Prostate gland (tissue), 2 donors: ENCODE results near the gene SMIM29. TPM values are rescaled to one million over a fixed set of nuclear protein-coding genes. Genes with fewer than 3 reads are reported as not detected.

ENCODE experiments used
- DNase-seq: peaks from one replicate; pipeline ENCODE4 v3.0.0-alpha.2; 2019; ENCODE audit warnings: low spot score
- H3K27ac ChIP-seq, 2 donors: fragments of 200-600 bp; sonication (generic); 2 replicates each; pipeline ENCODE4 v1.5.1; 2017 to 2019
- H3K27me3 ChIP-seq: fragments of 200-600 bp; sonication (generic); replicated peaks from 2 replicates; pipeline ENCODE4 v1.5.1; 2019; ENCODE audit not compliant: insufficient read depth
- H3K36me3 ChIP-seq, 2 donors: fragments of 200-600 bp; sonication (generic); 1 replicate in 1 of 2; 2 replicates in 1 of 2; pipeline versions ENCODE4 v1.5.1 to v1.8.1; 2017 to 2019
- H3K4me1 ChIP-seq: fragments of 200-600 bp; sonication (generic); replicated peaks from 2 replicates; pipeline ENCODE4 v1.5.1; 2019
- H3K4me3 ChIP-seq, 2 donors: fragments of 200-600 bp; sonication (generic); 2 replicates each; pipeline ENCODE4 v1.5.1; 2017 to 2019
- H3K9me3 ChIP-seq: fragments of 200-600 bp; sonication (generic); 2 replicates; pipeline ENCODE4 v1.5.1; 2017
- CTCF ChIP-seq, 4 experiments: fragments of 200-600 bp in 2 of 4; fragments of 450-650 bp in 2 of 4; sonication (generic) in 2 of 4; IDR thresholded peaks; 1 replicate in 3 of 4; 2 replicates in 1 of 4; pipeline ENCODE4 v1.5.1; 2016 to 2019; ENCODE audit warnings: antibody characterized with exemption in 4 of 4, mild to moderate bottlenecking in 2 of 4, moderate library complexity in 2 of 4
- POLR2A ChIP-seq: fragments of 450-650 bp; IDR thresholded peaks from one replicate; pipeline ENCODE4 v1.6.1; 2016; ENCODE audit warnings: antibody characterized with exemption, mild to moderate bottlenecking
- POLR2AphosphoS5 ChIP-seq: sonication (generic); formaldehyde crosslinking; IDR thresholded peaks from one replicate; pipeline ENCODE4 v1.6.1; 2017; ENCODE audit warnings: antibody characterized with exemption
- WGBS: methylation state at CpG from one replicate; pipeline ENCODE4 v1.1.5; 2018; 5-methylcytosine and 5-hydroxymethylcytosine counted together
- intact Hi-C: fragments of 100-400 bp; cut with DNase I; formaldehyde crosslinking; loops from one replicate; pipeline ENCODE4 v1.14.2; 2022
- total RNA-seq, 2 donors: library from RNA; depleted of rRNA; stranded (reverse); fragments of >200 nt; gene quantifications; one replicate each; pipeline ENCODE4 v1.1.0, GENCODE V29; 2016

Gene SMIM29
- total RNA-seq, 2 donors from 2014 or later = 25.9 to 41.6 TPM

- WGBS = 86% methylated on average over 22 of the region's 22 CpGs
- TF ChIP-seq POLR2A (no peak), CTCF (IDR thresholded peaks at IDR 0.05) (no peak), POLR2AphosphoS5 (no peak)
- intact Hi-C loops = no loop called here
- no peaks in the 10 kb centered on the region for H3K9me3 ChIP-seq
- H3K36me3 ChIP-seq = peaks cover 0 to 7% of the 10 kb centered on the region in 2 donors
- DNase-seq = no peak
- H3K4me3 ChIP-seq = no peak overlapping the region
- no peaks in the 10 kb centered on the region for H3K4me1 ChIP-seq
- H3K27ac ChIP-seq = no peak overlapping the region
- no peaks in the 10 kb centered on the region for H3K27me3 ChIP-seq
These were observed 8.2 kb downstream of the SMIM29 start for GRCh38 chr6:34240329-34241248.

- Histone ChIP-seq H3K4me3 (no peak overlapping the region), H3K36me3 (peaks cover 0 to 7% of the 10 kb centered on the region in 2 donors), H3K27ac (no peak overlapping the region), H3K27me3 (no peaks in the 10 kb centered on the region), H3K9me3 (no peaks in the 10 kb centered on the region), H3K4me1 (no peaks in the 10 kb centered on the region)
- intact Hi-C loops = no loop called here
- 95% methylated on average over 2 of the region's 2 CpGs for WGBS
- DNase-seq = no peak
- TF ChIP-seq CTCF (IDR thresholded peaks at IDR 0.05) (no peak), POLR2A (no peak), POLR2AphosphoS5 (no peak)
These were observed 8.9 kb downstream of the SMIM29 start for GRCh38 chr6:34239893-34240292.

- no peak overlapping the region for H3K27ac ChIP-seq
- H3K27me3 ChIP-seq = no peaks in the 10 kb centered on the region
- no peak overlapping the region for H3K4me3 ChIP-seq
- 82% methylated on average over 3 of the region's 3 CpGs for WGBS
- no peaks in the 10 kb centered on the region for H3K9me3 ChIP-seq
- peaks cover 0 to 7% of the 10 kb centered on the region in 2 donors for H3K36me3 ChIP-seq
- no peak for DNase-seq
- no peaks in the 10 kb centered on the region for H3K4me1 ChIP-seq
- TF ChIP-seq POLR2AphosphoS5 (no peak), POLR2A (no peak), CTCF (IDR thresholded peaks at IDR 0.05) (no peak)
- intact Hi-C loops = no loop called here
These were observed 9.3 kb downstream of the SMIM29 start for GRCh38 chr6:34239500-34239825.

- Histone ChIP-seq H3K27ac (no peak overlapping the region), H3K4me3 (peak overlapping the region in 1 of 2 donors; percentile 55), H3K27me3 (no peaks in the 10 kb centered on the region), H3K4me1 (no peaks in the 10 kb centered on the region), H3K36me3 (peaks cover 0 to 7% of the 10 kb centered on the region in 2 donors), H3K9me3 (no peaks in the 10 kb centered on the region)
- TF ChIP-seq CTCF (IDR thresholded peaks at IDR 0.05) = no peak
- WGBS = 57% methylated on average over 14 of the region's 14 CpGs
- no peak for DNase-seq
- intact Hi-C loops = no loop called here
These were observed 10.0 kb downstream of the SMIM29 start for GRCh38 chr6:34238585-34239499.
